GM21381 (cell line): ENCODE measurements around the gene PIP4K2A.
"Not testable (repeated sequence)": the region's sequence is repeated elsewhere in the genome, so short reads cannot be mapped to it uniquely, and the experiment has no call there.

Experiments used
- ATAC-seq: cut with Tn5 transposase; IDR thresholded peaks from one replicate; pipeline ENCODE4 v1.9.1; 2021; ENCODE audit warnings: mild to moderate bottlenecking, moderate library complexity; ENCODE audit not compliant: unreplicated experiment

The PIP4K2A gene

GRCh38 chr10:22531441-22531840 lies 182.9 kb downstream of the PIP4K2A start:
- ATAC-seq = no peak

- no peak for ATAC-seq
Measured at GRCh38 chr10:22531008-22531407, 183.4 kb downstream of the PIP4K2A start.

- ATAC-seq = no peak
Measured at GRCh38 chr10:22527520-22527919, 186.9 kb downstream of the PIP4K2A start.

GRCh38 chr10:22524333-22524732 lies 190.0 kb downstream of the PIP4K2A start:
- ATAC-seq = not testable (repeated sequence)

- not testable (repeated sequence) for ATAC-seq
Measured at GRCh38 chr10:22520645-22521044, 193.7 kb downstream of the PIP4K2A start.

GRCh38 chr10:22518167-22518724 lies 196.1 kb downstream of the PIP4K2A start:
- no peak for ATAC-seq

GRCh38 chr10:22515009-22515408 lies 199.4 kb downstream of the PIP4K2A start:
- no peak for ATAC-seq

- not testable (repeated sequence) for ATAC-seq
Measured at GRCh38 chr10:22514414-22514758, 200.0 kb downstream of the PIP4K2A start.

- ATAC-seq = not testable (repeated sequence)
Measured at GRCh38 chr10:22513483-22514413, 200.6 kb downstream of the PIP4K2A start.

- ATAC-seq = not testable (repeated sequence)
Measured at GRCh38 chr10:22512015-22512414, 202.4 kb downstream of the PIP4K2A start.

- not testable (repeated sequence) for ATAC-seq
Measured at GRCh38 chr10:22508214-22508613, 206.2 kb downstream of the PIP4K2A start.

GRCh38 chr10:22505911-22506685 lies 208.3 kb downstream of the PIP4K2A start:
- ATAC-seq = no peak

- ATAC-seq = no peak
Measured at GRCh38 chr10:22504766-22505165, 209.6 kb downstream of the PIP4K2A start.

GRCh38 chr10:22503315-22504088 lies 210.9 kb downstream of the PIP4K2A start:
- no peak for ATAC-seq

GRCh38 chr10:22501863-22502262 lies 212.5 kb downstream of the PIP4K2A start:
- no peak for ATAC-seq

GRCh38 chr10:22501413-22501812 lies 213.0 kb downstream of the PIP4K2A start:
- ATAC-seq = no peak

- no peak for ATAC-seq
Measured at GRCh38 chr10:22500656-22501340, 213.6 kb downstream of the PIP4K2A start.

GRCh38 chr10:22499973-22500372 lies 214.4 kb downstream of the PIP4K2A start:
- ATAC-seq = not testable (repeated sequence)

GRCh38 chr10:22495396-22495795 lies 219.0 kb downstream of the PIP4K2A start:
- ATAC-seq = no peak

GRCh38 chr10:22494007-22494406 lies 220.4 kb downstream of the PIP4K2A start:
- ATAC-seq = no peak
